Loucy (cell line): ENCODE data around the gene SBF2.

Experiments used
- CTCF ChIP-seq: fragments of 200-600 bp; sonication (generic); conservative IDR thresholded peaks from 2 replicates; pipeline ENCODE4 v1.5.1; 2014; ENCODE audit warnings: mild to moderate bottlenecking, antibody characterized with exemption, low read length
- EZH2phosphoT487 ChIP-seq: fragments of 200-600 bp; IDR thresholded peaks from 2 replicates; pipeline ENCODE4 v1.6.1; 2018; ENCODE audit warnings: antibody characterized with exemption, mild to moderate bottlenecking, moderate library complexity, borderline replicate concordance

GRCh38 chr11:10302359-10302743 lies 8.3 kb upstream of the SBF2 start:
- TF ChIP-seq CTCF (no peak), EZH2phosphoT487 (no peak)
